GM18511 (cell line): ENCODE measurements around the gene POGLUT3.
A peak's percentile ranks its signal among the peaks of the same experiment; 100 is the strongest.

Experiments used
- ATAC-seq: cut with Tn5 transposase; IDR thresholded peaks from one replicate; pipeline ENCODE4 v1.9.1; 2021; ENCODE audit warnings: mild to moderate bottlenecking, moderate library complexity; ENCODE audit not compliant: unreplicated experiment

POGLUT3 gene

GRCh38 chr11:108498046-108498815 lies at the start of gene POGLUT3:
TSS of gene POGLUT3 (minus strand) at chr11:108498384. CDS start at chr11:108498366, 18 bp downstream.
- ATAC-seq = peak; percentile 65

DNA sequence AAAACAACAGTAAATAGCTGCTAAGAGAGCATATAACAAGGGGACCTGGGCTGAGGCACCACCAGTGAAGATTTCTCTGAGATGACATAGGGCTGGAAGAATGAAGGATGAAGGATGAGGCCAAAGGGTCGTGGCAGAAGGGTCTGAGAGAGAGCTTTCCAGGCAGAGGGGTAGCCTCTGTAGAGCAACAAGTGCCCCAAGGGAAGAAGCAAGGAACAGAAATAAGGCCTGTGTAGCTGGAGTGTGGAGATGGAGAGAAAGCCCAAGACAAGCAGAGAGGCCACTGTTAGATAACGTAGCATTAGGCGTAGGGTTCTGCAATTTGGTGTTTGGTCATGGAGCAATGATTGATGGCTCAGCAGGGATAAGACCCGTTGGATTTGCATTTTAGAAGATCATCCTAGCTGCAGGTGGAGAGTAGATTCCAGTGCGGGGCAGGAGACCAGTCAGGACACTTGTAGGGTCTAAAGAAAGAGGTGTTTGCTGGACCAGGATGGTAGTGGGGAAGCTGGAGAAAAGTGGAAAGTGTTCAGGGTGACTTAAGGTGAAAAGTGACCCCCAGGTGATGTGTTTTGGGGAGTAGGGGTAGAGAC lies 47.8 kb upstream of the POGLUT3 start:
- ATAC-seq = no peak

DNA sequence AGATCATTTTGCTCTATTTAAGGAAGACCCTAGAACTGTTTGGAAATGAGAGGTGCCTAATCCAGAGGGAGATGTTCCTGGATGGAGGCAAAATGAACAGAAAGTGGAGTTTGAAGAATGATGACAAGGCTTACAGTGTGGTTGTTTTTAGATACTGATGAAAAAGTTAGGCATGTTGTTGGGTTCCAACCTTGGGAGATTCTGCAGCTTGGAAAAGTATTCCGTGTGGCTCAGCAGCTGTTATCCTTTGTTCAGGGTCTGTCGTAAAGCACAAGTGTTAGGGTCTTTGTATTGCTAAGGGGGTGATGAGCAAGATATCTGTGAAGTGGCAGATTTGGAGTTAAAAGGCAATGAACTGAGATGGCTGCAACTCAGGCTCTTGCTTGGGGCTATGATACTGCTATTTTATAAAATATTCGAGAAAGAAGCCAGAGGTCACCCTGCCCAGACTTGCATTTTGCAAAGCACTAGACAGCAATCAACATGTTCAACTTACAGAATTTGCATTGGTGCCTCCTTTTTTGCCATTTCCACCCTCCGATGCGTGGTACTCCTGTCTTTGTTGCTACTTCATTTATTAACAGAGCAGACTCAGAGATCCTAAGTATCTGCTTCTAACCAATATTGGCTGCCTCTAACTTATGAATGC lies 45.3 kb upstream of the POGLUT3 start:
- ATAC-seq = no peak

- ATAC-seq = no peak
Observed at GRCh38 chr11:108541531-108541930, 43.3 kb upstream of the POGLUT3 start.

GRCh38 chr11:108538502-108538901 lies 40.3 kb upstream of the POGLUT3 start:
- no peak for ATAC-seq

DNA sequence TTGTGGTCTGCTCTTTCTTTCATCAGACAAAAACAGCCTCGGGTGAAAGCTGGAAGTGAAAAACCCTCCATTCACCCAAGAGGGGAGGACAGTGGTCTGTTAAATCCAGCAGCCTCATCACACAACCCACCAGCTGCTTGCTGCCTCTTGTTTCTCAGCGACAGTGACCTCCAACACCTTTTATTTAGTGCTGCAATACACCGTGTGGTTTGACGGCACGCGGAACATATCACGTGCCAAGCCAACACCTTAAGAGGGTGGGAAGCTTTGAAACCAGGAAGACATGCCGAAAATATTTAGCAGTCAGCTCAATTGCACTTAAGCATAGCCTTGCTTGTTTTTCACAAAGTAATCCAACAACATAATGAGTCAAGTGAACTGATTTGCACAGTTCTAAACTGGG lies 39.8 kb upstream of the POGLUT3 start:
- ATAC-seq = peak; percentile 54

DNA sequence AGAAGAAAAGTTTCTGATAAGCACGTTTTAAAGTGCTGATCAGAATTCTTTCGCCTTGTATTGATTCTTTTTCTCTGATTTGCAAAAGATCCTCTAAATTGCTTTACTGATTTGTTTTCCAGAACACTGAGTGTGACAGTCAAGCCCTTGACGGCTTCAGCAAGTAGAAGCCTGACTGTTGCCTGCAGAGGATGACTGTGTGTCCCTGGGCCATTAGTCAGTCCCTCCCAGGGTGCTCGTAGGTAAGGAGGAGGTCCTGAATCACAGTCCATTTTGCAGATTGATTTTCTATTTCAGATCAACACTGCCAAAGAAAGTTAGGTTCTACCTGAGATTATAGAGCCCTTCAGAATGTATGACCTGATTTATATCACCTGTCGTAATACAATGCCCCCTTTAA lies 38.6 kb upstream of the POGLUT3 start:
- no peak for ATAC-seq

GRCh38 chr11:108535384-108535955 lies 37.3 kb upstream of the POGLUT3 start:
- no peak for ATAC-seq

DNA sequence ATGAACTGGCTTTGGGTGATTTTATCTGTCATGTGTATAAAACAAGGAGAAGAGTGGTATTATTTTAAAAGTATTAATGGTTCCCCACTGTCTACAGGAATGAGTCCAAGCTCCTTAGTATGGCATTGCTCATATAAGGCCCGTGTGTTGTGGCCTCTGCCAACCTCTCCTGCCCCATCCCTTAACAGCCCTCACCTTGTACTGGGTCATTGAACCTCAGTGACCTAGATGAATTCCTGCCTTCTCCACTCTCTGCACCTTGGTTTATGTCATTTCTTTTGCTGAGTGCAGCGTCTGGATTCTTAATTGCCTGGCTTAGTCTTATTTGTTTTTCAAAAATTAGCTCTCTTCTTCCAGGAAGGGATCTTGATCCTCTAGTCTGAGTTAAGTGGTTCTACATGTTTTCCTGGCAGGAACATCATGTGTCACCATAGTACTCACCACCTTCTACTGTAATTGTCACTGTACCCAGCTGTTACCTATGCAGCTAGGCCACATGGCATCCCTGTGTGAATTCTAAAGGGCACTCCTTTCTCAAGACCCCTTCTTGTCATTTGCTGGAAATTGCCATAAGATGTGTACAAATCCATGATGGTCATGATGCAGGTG lies 36.2 kb upstream of the POGLUT3 start:
- ATAC-seq = no peak

DNA sequence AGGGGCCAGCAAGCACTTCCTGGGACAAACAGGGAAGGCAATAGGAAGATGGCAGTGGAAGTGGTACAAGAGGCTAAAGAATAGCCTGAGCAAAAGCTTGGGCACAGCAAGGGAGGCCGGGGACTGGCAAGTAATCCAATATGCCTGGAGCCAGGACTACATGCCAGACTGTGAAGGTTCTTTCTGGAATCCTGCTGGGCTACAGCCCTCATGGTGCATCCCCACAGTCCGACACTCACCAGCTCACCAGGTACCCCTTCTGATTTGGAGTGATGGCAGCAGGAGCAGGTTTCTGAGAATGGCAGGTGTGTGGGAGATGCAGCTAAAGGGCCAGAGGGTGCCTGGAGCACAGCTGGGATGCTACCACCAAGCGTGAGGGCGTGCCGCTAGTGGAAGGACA lies 32.2 kb upstream of the POGLUT3 start:
- no peak for ATAC-seq

- ATAC-seq = no peak
Observed at GRCh38 chr11:108527382-108527781, 29.2 kb upstream of the POGLUT3 start.

DNA sequence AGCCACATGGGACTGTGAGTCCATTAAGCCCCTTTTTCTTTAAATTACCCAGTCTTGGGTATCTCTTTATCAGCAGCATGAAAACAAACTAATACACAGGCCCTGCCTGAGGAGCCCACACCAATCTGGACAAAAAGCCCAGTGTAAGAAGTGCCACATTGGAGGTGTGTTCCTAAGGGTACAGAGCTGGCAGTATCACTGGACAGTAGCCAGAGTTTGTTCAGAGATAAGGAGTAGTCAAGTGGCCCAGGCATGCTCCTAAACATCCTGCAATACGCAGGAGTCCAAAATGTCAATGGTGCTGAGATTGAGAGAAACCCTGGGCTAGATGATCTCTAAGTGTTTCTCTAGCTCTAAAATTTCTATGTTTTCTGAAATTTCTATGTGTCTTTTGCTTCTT lies 27.0 kb upstream of the POGLUT3 start:
- ATAC-seq = no peak

DNA sequence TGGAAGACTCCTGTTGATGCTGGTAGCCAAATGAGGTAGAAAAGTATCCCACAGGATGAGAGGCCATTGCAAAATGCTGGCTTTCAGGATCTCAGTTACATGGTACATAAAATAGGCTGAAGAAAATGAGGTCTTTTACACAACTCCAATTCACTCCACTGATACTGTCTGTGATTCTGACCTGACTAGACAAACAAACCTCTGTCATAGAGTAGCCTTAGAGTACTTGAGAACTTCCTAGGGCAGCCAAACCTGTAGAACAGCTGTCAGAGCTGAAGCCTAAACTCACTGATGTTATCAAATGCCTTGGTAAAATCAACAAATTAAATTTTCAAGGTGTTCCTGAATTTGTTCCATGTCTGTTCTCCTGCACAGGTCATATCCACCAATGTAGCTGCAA lies 26.2 kb upstream of the POGLUT3 start:
- no peak for ATAC-seq

DNA sequence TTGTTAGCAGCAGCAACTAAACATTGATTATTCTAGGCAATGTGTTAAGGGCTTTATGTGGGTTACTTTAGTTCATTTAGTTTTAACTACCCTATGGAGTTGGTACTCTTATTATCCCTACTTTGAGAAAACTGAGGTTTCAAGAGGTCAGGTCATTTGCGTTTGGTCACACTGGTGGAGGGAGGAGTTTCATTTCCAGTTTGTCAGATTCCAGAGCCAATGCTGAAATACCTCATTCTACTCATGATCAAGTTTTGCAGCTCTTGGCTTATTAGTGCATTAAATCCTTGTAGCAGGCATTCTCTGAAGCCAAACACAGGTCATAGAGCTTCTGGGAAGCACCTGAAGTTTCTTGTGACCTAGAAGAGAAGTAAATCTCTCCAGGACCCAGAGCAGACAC lies 24.1 kb upstream of the POGLUT3 start:
- ATAC-seq = no peak

DNA sequence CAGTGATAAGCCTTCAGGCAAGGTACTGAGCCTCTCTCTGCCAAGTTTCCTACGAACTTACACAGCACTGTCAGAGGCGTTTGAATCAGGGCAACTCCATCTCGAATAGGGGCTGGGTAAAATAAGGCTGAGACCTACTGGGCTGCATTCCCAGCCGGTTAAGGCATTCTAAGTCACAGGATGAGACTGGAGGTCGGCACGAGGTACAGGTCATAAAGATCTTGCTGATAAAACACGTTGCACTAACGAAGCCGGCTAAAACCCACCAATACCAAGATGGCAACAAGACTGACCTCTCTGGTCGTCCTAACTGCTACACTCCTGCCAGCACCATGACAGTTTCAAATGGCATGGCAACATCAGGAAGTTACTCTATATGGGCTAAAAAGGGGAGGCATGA lies 20.4 kb upstream of the POGLUT3 start:
- no peak for ATAC-seq

DNA sequence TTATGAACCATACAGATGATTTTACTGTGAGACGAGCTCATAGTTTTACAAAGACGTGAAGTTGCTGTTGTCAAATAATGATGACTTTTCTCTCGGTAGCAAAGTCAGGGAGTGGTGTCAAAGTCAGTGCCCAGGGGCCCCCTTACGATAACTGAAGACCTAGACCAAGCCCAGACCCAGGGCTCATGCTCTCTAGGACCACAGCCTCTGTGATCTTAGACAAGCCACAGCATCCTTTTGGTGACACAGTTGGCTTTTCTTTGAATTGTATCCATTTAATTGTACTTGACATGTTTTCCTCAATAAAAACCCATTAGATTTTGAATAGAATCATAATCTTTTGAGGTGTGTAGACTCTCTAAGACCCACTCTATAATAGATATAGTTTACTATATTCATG lies 17.9 kb upstream of the POGLUT3 start:
- ATAC-seq = no peak

DNA sequence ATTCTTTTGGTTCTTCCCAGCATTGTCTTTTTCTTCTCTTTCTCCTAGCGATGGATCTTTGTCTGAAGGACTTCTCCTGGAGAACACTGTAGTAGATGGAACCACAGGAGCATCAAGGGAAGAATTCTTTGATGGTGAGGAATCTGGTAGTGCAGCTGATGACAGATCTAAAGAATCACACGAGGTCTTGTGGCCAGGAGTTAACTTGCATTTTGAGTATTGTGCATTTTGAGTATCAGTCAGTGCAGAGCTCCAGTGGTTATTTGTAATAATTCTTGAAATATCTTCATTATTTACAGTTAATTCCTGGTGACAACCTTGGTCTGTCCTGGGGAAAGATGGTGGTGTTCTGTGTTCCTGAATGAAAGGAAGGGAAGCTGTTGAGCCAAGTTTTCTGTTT lies 14.5 kb upstream of the POGLUT3 start:
- ATAC-seq = no peak

- no peak for ATAC-seq
Observed at GRCh38 chr11:108511851-108512474, 13.8 kb upstream of the POGLUT3 start.

- ATAC-seq = no peak
Observed at GRCh38 chr11:108508653-108509593, 10.7 kb upstream of the POGLUT3 start.

DNA sequence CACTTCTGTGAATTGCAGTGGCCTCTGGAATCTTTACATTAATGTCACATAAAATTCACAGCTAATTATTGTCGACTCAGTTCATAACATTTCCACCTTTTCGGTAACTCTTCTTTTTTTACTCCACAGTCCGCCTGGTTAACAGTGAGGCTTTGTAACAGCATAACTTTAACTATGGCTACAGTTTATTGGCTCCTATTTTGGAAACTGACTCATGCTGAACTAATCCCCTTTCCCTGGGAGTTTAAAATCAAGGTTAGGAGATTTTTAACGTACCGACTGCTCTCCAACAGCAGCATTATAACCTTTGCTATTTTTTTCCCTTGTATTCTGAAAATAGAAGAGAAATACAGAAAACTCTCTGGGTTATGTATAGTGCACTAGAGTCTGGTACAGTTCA lies 3.2 kb upstream of the POGLUT3 start:
- ATAC-seq = no peak
